ENCODE data around the gene EVC.

- TF ChIP-seq POLR2AphosphoS5 (IDR thresholded peaks at IDR 0.05; ENCODE audit: low read depth, low read length) (no peak), POLR2A (IDR thresholded peaks at IDR 0.05; ENCODE audit: low read depth, low read length) (no peak)
These were observed 47.0 kb downstream of the EVC start for GRCh38 chr4:5757954-5758353.
